NCI-H2227 (cell line): ENCODE measurements around the gene ADAM22.

Experiments used
- DNase-seq: peaks from one replicate; lab custom pipeline; 2025; ENCODE audit not compliant: unreplicated experiment; lab: John Stamatoyannopoulos, UW

Gene ADAM22

GRCh38 chr7:88105231-88105630 is 171.2 kb downstream of the ADAM22 start:
- no peak for DNase-seq

GRCh38 chr7:88106434-88106833 is 172.4 kb downstream of the ADAM22 start:
- DNase-seq, result no peak

DNA sequence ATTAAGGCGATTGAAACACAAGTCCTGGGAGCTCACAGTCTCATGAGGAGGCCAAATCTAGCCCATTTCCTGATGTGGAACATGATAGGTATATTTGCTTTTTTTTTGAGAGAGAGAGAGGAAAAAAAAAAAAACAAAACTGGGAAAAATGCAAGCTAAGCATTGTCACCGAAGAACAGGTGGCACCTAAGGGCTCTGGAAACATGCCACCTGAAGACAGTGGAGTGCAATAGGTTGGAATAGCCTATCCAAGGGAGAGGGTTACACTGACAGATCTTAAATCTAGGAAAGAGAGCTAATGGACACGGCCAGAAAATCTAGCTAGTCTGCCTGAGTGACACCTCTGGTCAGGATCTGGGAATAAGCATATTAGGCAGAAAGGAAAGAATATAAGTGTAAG is 175.6 kb downstream of the ADAM22 start:
- DNase-seq, result no peak

DNA sequence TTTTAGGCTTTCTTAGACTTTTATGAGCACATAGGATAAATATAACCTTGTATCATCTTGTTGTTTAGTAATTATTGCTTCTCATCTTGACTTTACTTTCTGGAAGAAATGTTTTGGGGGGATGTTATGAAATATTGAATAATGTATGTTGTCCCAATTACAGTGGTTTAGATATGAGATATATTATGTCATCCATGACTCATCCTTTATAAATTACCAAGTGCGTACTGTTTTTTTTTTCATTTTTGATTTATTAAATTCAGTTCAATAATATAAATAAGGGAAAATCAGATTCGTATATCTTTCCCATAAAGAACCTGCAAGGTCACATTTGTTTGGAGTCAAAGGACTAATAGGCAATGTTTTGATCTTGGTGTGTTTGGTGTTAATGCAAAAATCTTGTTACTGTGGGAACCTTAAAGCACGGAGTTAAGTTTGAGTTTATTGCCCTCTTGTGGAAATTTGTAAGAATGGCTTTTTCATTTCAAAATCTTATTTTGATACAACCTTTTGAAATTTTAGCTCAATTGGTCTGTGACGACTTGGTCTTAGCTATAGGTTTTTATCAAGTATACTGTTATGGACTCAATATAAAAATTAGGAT is 177.2 kb downstream of the ADAM22 start:
- DNase-seq, result peak; percentile 64

GRCh38 chr7:88111954-88112471 is 178.0 kb downstream of the ADAM22 start:
- DNase-seq, result no peak

GRCh38 chr7:88115258-88115796 is 181.3 kb downstream of the ADAM22 start:
- no peak for DNase-seq

- no peak for DNase-seq
These were observed 181.8 kb downstream of the ADAM22 start for GRCh38 chr7:88115816-88116215.

GRCh38 chr7:88116235-88116795 is 182.3 kb downstream of the ADAM22 start:
- DNase-seq, result no peak

DNA sequence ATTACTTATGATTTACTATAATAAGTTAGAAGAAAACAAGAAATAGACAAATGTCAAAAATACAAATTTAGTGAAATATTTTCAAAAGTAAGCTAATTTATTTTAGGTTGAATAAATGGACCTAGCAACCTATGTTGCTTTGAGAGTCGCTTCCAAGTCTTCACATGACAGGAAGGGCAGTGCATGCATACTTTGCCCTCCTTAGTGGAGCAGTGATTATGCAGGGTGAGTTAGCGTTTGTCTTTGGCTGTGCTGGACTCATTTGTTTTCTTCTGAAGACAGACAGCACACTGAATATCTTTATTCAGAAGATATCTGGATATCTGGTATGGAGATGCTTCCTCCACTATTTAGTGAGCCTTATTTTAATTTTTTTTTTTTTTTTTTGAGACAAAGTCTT is 183.3 kb downstream of the ADAM22 start:
- no peak for DNase-seq

- DNase-seq, result no peak
These were observed 187.3 kb downstream of the ADAM22 start for GRCh38 chr7:88121335-88121734.

DNA sequence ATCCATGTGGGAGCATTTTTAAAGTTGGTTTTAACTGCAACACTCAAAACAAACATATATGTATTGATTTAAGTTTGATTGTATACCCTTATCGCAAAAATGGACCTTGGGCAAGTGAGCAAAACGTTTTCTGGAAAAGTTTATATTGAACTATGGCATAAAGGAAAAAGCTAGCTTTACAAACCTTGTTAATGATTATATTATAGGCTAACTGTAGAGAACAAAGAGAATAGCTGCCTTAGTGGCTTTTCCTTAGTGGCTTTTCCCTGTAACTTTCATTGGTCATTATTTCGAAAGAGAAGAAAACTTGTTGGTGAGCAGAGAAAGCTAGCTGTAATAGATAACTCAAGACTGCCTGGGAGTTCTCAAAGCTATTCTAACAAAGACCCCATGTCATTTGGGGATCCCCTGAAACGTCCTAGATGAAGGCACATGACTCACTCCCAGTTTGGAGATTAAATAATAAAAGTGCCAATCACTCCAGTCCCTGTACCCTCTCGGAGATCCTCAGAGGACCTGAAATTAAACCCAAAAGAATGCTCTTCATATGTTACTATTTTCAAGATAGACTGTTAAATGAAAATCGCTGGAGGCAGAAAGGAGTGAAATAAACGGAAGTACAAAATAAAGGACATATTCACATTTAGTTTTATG is 193.7 kb downstream of the ADAM22 start:
- DNase-seq, result no peak

DNA sequence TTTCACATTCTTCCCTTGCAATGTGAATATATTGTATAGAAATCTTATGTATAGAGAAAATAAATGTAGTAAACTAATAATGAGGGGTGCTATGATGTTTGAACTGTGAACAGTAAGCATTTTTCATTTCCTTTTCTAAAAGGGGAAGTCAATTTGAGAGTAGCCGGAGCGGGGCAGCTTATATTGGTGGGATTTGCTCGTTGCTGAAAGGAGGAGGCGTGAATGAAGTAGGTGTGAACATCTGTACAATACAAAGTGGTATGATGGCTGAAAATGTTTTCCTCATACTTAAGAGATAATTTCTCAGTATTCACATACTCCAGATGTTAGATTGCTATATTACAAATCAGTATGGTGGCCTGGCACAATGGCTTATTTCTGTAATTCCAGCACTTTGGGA is 198.7 kb downstream of the ADAM22 start:
- DNase-seq, result no peak

GRCh38 chr7:88140947-88141346 is 206.9 kb downstream of the ADAM22 start:
- DNase-seq, result no peak

DNA sequence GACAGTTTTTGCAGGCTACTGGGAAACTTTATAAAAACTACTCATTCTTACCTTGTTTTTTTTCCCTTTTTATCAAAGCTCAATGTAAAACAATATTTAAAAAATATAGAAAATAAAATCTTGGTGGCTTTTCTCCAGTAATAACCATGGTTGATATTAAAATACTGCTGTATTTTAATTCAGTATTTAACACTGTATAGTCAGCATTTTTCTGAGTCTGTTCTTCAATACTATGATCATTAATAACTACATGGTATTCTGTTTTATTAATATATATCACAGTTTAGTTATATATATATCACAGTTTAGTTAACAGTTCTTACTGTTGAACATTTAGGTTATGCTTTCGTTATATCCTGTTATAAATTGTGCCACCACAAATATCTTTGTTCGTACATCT is 207.4 kb downstream of the ADAM22 start:
- DNase-seq, result no peak

- no peak for DNase-seq
These were observed 207.9 kb downstream of the ADAM22 start for GRCh38 chr7:88141953-88142352.

GRCh38 chr7:88146616-88147015 is 212.6 kb downstream of the ADAM22 start:
- DNase-seq, result no peak

- no peak for DNase-seq
These were observed 213.3 kb downstream of the ADAM22 start for GRCh38 chr7:88147341-88147740.

- no peak for DNase-seq
These were observed 213.9 kb downstream of the ADAM22 start for GRCh38 chr7:88147949-88148348.

- DNase-seq, result no peak
These were observed 216.0 kb downstream of the ADAM22 start for GRCh38 chr7:88150033-88150432.

GRCh38 chr7:88151119-88151790 is 217.2 kb downstream of the ADAM22 start:
- no peak for DNase-seq

- no peak for DNase-seq
These were observed 219.3 kb downstream of the ADAM22 start for GRCh38 chr7:88153378-88153777.

DNA sequence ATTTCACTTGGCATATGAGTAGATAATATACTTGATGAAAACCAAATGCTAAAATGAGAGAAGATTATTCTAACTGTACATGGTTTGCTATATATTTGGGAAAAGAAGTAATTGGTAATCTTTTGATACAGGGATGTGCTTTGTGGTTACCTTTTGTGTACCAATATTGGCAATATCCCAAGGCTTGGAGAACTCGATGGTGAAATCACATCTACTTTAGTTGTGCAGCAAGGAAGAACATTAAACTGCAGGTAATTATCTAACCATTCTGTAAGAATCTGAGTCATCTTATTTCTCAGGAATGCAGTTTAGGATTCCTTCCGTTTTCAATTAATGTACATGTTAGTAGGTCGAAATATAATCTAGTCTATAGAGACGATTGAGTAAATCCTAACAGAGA is 221.7 kb downstream of the ADAM22 start:
- no peak for DNase-seq
